Neural progenitor cell (in vitro differentiated cells): ENCODE measurements around the gene ITGB5. TPM values are rescaled to one million over a fixed set of nuclear protein-coding genes. Genes with fewer than 3 reads are reported as not detected.

Experiments
- DNase-seq: peaks from one replicate; pipeline ENCODE4 v3.0.0-alpha.2; 2016; ENCODE audit warnings: low spot score
- H2AFZ ChIP-seq: fragments of 200-600 bp; sonication (generic); replicated peaks from 2 replicates; pipeline ENCODE4 v1.6.1; 2016; ENCODE audit warnings: antibody characterized with exemption
- H3F3A ChIP-seq: fragments of 200-600 bp; sonication (generic); 2 replicates; pipeline ENCODE4 v1.6.1; 2016; ENCODE audit warnings: antibody characterized with exemption, low read depth
- H3K27ac ChIP-seq: fragments of 200-600 bp; sonication (generic); 2 replicates; pipeline ENCODE4 v1.5.1; 2016; ENCODE audit warnings: mild to moderate bottlenecking
- H3K27me3 ChIP-seq: fragments of 200-600 bp; sonication (generic); 2 replicates; pipeline ENCODE4 v1.6.1; 2016; ENCODE audit warnings: mild to moderate bottlenecking, moderate library complexity
- H3K36me3 ChIP-seq: fragments of 200-600 bp; sonication (generic); 2 replicates; pipeline ENCODE4 v1.5.1; 2016
- H3K4me1 ChIP-seq: fragments of 200-600 bp; sonication (generic); 2 replicates; pipeline ENCODE4 v1.6.1; 2016; ENCODE audit warnings: mixed run types
- H3K4me2 ChIP-seq: fragments of 200-600 bp; sonication (generic); 2 replicates; pipeline ENCODE4 v1.6.1; 2016
- H3K4me3 ChIP-seq: fragments of 200-600 bp; sonication (generic); 2 replicates; pipeline ENCODE4 v1.5.1; 2016
- H3K79me2 ChIP-seq: fragments of 200-600 bp; sonication (generic); 2 replicates; pipeline ENCODE4 v1.6.1; 2016; ENCODE audit warnings: low read depth
- H3K9ac ChIP-seq: fragments of 200-600 bp; sonication (generic); 2 replicates; pipeline ENCODE4 v1.6.1; 2016
- H3K9me3 ChIP-seq: fragments of 200-600 bp; sonication (generic); 2 replicates; pipeline ENCODE4 v1.5.1; 2016; ENCODE audit warnings: low read depth
- H4K20me1 ChIP-seq: fragments of 200-600 bp; sonication (generic); 2 replicates; pipeline ENCODE4 v1.6.1; 2016; ENCODE audit warnings: low read depth
- H3K27ac Mint-ChIP-seq: 3 replicates; pipeline ENCODE4 v1.8.0; 2021; ENCODE audit warnings: mixed read lengths
- H3K27me3 Mint-ChIP-seq: 2 replicates; pipeline ENCODE4 v1.8.0; 2022; ENCODE audit warnings: low read depth, mild to moderate bottlenecking, inconsistent platforms, moderate library complexity, mixed read lengths; ENCODE audit not compliant: insufficient read depth
- H3K36me3 Mint-ChIP-seq: 3 replicates; pipeline ENCODE4 v1.8.0; 2021; ENCODE audit warnings: mixed read lengths
- H3K4me1 Mint-ChIP-seq: 3 replicates; pipeline ENCODE4 v1.8.0; 2021; ENCODE audit warnings: mixed read lengths
- H3K4me3 Mint-ChIP-seq: 3 replicates; pipeline ENCODE4 v1.8.0; 2021; ENCODE audit warnings: mild to moderate bottlenecking, moderate library complexity, mixed read lengths
- H3K9me3 Mint-ChIP-seq: 3 replicates; pipeline ENCODE4 v1.8.0; 2020; ENCODE audit warnings: mixed read lengths
- CTCF ChIP-seq: fragments of 200-600 bp; sonication (generic); IDR thresholded peaks from 2 replicates; pipeline ENCODE4 v1.5.1; 2017; ENCODE audit warnings: antibody characterized with exemption, mild to moderate bottlenecking
- EZH2 ChIP-seq: fragments of 200-600 bp; sonication (generic); IDR thresholded peaks from 2 replicates; pipeline ENCODE4 v1.6.1; 2017; ENCODE audit warnings: antibody characterized with exemption, mild to moderate bottlenecking, moderate library complexity
- EZH2phosphoT487 ChIP-seq: fragments of 200-600 bp; sonication (generic); IDR thresholded peaks from 2 replicates; pipeline ENCODE4 v1.6.1; 2017; ENCODE audit warnings: antibody characterized with exemption
- total RNA-seq: library from RNA; depleted of rRNA; stranded (reverse); fragments of >200 nt; gene quantifications from 2 replicates; pipeline ENCODE4 v1.2.3, GENCODE V29; 2015; ENCODE audit warnings: low replicate concordance

ITGB5 gene
- total RNA-seq, 1 donor from 2014 or later, result 55.8 TPM

GRCh38 chr3:124761250-124761796 is 125.8 kb downstream of the ITGB5 start:
- no peak overlapping the region for H3K27ac ChIP-seq
- peak overlapping the region; percentile 85 for H3K27ac Mint-ChIP-seq

GRCh38 chr3:124760601-124761000 is 126.6 kb downstream of the ITGB5 start:
- Histone ChIP-seq H3K36me3 (no peaks in the 10 kb centered on the region), H3K27ac (no peak overlapping the region), H3K4me3 (no peak overlapping the region), H2AFZ (no peak overlapping the region), H3K79me2 (no peaks in the 10 kb centered on the region), H3F3A (peaks cover 14% of the 10 kb centered on the region), H3K4me1 (peaks cover 12% of the 10 kb centered on the region), H3K9me3 (no peaks in the 10 kb centered on the region), H3K4me2 (no peak overlapping the region), H4K20me1 (no peaks in the 10 kb centered on the region), H3K9ac (no peak overlapping the region), H3K27me3 (no peaks in the 10 kb centered on the region)
- TF ChIP-seq EZH2phosphoT487, result no peak
- TF ChIP-seq EZH2, result no peak
- no peak for TF ChIP-seq CTCF
- no peak overlapping the region for H3K4me3 Mint-ChIP-seq
- no peak for DNase-seq
- H3K9me3 Mint-ChIP-seq, result no peaks in the 10 kb centered on the region
- H3K27ac Mint-ChIP-seq, result no peak overlapping the region
- H3K27me3 Mint-ChIP-seq, result peaks cover 22% of the 10 kb centered on the region
- peaks cover 12% of the 10 kb centered on the region for H3K4me1 Mint-ChIP-seq
- H3K36me3 Mint-ChIP-seq, result peaks cover 4% of the 10 kb centered on the region

More at GRCh38 chr3:124761250-124761796, 125.8 kb downstream of the ITGB5 start:
- peaks cover 12% of the 10 kb centered on the region for H3K4me1 ChIP-seq
- H3K27me3 ChIP-seq, result no peaks in the 10 kb centered on the region
- peaks cover 25% of the 10 kb centered on the region for H3K27me3 Mint-ChIP-seq
- no peaks in the 10 kb centered on the region for H3K36me3 ChIP-seq
- no peak overlapping the region for H2AFZ ChIP-seq
- TF ChIP-seq EZH2phosphoT487 (no peak), CTCF (peak; percentile 98), EZH2 (no peak)
- no peak overlapping the region for H3K9ac ChIP-seq
- no peak overlapping the region for H3K4me3 ChIP-seq
- H3K4me3 Mint-ChIP-seq, result no peak overlapping the region
- peaks cover 7% of the 10 kb centered on the region for H3K36me3 Mint-ChIP-seq
- no peak overlapping the region for H3K4me2 ChIP-seq
- H3K79me2 ChIP-seq, result no peaks in the 10 kb centered on the region
- H4K20me1 ChIP-seq, result no peaks in the 10 kb centered on the region
- H3K4me1 Mint-ChIP-seq, result peaks cover 12% of the 10 kb centered on the region
- H3F3A ChIP-seq, result peaks cover 14% of the 10 kb centered on the region
- peak; percentile 83 for DNase-seq
- no peaks in the 10 kb centered on the region for H3K9me3 Mint-ChIP-seq
- H3K9me3 ChIP-seq, result no peaks in the 10 kb centered on the region

GRCh38 chr3:124759666-124760401 is 127.3 kb downstream of the ITGB5 start:
- Mint-ChIP-seq H3K27ac (no peak overlapping the region), H3K4me3 (peak overlapping the region; percentile 22), H3K27me3 (peaks cover 20% of the 10 kb centered on the region), H3K36me3 (peaks cover 2% of the 10 kb centered on the region), H3K4me1 (peaks cover 17% of the 10 kb centered on the region), H3K9me3 (no peaks in the 10 kb centered on the region)
- Histone ChIP-seq H3K79me2 (no peaks in the 10 kb centered on the region), H3K9me3 (no peaks in the 10 kb centered on the region), H3K4me1 (peaks cover 12% of the 10 kb centered on the region), H2AFZ (no peak overlapping the region), H3K27ac (no peak overlapping the region), H4K20me1 (no peaks in the 10 kb centered on the region), H3K4me3 (no peak overlapping the region), H3K4me2 (no peak overlapping the region), H3K9ac (no peak overlapping the region), H3K27me3 (no peaks in the 10 kb centered on the region), H3K36me3 (no peaks in the 10 kb centered on the region), H3F3A (peaks cover 14% of the 10 kb centered on the region)
- DNase-seq, result no peak
- TF ChIP-seq EZH2, result no peak
- TF ChIP-seq EZH2phosphoT487, result no peak
- no peak for TF ChIP-seq CTCF
